Ovary (tissue), 3 donors: ENCODE data around the gene AQP5.
"Not testable (repeated sequence)": the region's sequence is repeated elsewhere in the genome, so short reads cannot be mapped to it uniquely, and the experiment has no call there.

ENCODE experiments used
- EP300 ChIP-seq: sonication (generic); formaldehyde crosslinking; IDR thresholded peaks from one replicate; pipeline ENCODE4 v1.6.1; 2017; ENCODE audit warnings: antibody characterized with exemption
- TF ChIP-seq, protein P1 (sequence below), 3 donors: fragments of 450-650 bp in 2 of 3; fragments of 200-600 bp in 1 of 3; IDR thresholded peaks; one replicate each; pipeline versions ENCODE4 v1.5.1 to v1.8.0; 2016 to 2022; ENCODE audit warnings: antibody characterized with exemption in 3 of 3, mild to moderate bottlenecking in 1 of 3
- donor health status: DM: no; HTN: no; CAD: no.

DNA sequence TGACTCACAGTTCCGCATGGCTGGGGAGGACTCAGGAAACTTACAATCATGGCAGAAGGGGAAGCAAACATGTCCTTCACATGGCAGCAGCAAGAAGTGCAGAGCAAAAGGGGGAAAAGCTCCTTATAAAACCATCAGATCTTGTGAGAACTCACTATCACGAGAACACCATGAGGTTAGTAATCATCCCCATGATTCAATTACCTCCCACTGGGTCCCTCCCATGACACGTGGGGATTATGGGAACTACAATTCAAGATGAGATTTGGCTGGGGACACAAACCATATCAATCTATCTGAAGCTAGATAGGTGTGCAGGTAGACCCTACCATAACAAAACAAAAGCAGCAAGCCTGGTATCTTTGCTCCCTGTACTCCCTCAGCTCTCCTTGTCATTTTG, 24.8 kb downstream of the AQP5 start:
- TF ChIP-seq, protein P1, sequence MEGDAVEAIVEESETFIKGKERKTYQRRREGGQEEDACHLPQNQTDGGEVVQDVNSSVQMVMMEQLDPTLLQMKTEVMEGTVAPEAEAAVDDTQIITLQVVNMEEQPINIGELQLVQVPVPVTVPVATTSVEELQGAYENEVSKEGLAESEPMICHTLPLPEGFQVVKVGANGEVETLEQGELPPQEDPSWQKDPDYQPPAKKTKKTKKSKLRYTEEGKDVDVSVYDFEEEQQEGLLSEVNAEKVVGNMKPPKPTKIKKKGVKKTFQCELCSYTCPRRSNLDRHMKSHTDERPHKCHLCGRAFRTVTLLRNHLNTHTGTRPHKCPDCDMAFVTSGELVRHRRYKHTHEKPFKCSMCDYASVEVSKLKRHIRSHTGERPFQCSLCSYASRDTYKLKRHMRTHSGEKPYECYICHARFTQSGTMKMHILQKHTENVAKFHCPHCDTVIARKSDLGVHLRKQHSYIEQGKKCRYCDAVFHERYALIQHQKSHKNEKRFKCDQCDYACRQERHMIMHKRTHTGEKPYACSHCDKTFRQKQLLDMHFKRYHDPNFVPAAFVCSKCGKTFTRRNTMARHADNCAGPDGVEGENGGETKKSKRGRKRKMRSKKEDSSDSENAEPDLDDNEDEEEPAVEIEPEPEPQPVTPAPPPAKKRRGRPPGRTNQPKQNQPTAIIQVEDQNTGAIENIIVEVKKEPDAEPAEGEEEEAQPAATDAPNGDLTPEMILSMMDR (IDR thresholded peaks at IDR 0.05), result not testable (repeated sequence)
- TF ChIP-seq EP300, result not testable (repeated sequence)
